GM19324 (cell line): Measurements from ENCODE around the gene TMBIM1.
A peak's percentile ranks its signal among the peaks of the same experiment; 100 is the strongest.
"Not testable (repeated sequence)": the region's sequence is repeated elsewhere in the genome, so short reads cannot be mapped to it uniquely, and the experiment has no call there.

Experiments used
- ATAC-seq: cut with Tn5 transposase; IDR thresholded peaks from one replicate; pipeline ENCODE4 v1.9.1; 2021; ENCODE audit warnings: mild to moderate bottlenecking, moderate library complexity; ENCODE audit not compliant: unreplicated experiment, low FRiP score

Gene TMBIM1

DNA sequence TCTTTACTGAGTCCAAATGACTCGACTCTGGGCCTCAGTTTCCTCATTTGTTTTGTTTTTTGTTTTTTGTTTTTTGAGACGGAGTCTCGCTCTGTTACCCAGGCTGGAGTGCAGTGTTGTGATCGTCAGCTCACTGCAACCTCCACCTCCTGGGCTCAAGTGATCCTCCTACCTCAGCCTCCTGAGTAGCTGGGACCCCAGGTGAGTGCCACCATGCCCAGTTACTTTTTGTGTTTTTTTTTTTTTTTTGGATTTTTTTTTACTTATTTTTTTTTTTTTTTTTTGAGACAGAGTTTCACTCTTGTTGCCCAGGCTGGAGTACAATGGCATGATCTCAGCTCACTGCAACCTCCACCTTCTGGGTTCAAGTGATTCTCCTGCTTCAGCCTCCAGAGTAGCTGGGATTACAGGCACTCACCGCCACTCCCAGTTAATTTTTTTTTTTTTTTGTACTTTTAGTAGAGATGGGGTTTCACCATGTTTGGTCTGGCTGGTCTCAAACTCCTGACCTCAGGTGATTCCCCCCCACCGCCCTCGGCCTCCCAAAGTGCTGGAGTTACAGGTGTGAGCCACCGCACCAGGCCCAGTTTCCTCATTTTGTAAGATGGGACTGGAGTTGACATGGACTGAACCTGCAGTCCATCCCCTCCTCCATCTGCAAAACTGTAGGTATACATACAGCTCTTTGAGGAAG lies 18.9 kb downstream of the TMBIM1 start:
- ATAC-seq = not testable (repeated sequence)

DNA sequence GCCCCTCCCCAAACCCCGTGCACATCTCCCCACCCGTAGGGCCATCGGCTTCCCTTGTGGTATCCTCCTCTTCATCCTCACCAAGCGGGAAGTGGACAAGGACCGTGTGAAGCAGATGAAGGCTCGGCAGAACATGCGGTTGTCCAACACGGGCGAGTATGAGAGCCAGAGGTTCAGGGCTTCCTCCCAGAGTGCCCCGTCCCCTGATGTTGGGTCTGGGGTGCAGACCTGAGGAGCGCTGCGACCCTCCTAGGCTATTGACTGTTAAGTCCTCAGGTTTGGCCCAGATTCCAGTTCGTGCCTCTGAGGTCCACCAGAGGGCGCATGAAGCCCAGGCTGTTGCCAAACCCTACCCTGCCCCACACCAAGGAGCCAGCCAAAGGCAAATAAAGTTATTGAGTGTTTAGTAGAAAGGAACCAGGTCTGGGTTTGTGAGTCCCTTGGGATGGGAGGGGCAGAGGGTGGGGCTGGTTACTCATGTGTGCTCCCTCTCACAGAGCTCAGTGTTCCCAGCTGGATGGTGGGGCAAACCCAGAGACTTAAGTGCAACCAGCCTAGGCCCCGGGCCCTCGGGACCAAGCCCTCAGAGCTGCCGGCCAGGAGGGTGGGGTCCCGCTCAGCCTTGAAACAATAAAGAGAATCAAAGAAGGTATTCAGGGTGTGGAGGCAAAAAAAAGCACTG lies 19.6 kb downstream of the TMBIM1 start:
- ATAC-seq = peak; percentile 17

DNA sequence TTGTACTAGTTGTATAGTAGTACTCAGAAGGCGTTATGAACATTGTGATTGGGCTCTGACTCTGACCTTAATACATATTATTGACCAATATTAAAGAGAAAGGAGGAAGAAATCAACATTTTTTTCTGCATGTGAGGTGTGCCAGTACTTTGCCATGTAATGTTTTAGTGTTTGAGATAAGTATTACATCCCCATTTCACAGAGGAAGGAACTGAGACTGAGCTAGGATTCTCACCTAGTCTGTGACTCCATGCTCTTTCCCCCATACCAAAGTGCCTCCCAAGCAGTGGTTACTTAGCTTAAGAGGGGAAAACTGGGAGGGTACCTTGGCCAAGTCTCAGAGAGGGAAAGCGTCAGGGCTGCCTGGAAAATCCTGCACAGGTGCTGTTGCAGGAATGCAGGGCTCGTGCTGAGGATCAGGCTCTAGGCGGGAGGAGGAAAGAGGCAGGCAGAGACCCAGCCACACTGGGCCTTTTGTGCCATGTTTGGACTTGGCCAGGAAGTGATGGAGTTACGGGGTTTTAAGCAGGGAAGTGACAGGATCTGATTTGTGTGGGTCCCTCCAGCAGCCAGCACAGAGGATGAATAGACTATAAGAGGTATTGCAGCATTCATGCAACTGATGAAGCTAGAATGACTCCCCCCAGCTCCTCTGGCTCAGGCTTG lies 20.3 kb downstream of the TMBIM1 start:
- ATAC-seq = no peak

DNA sequence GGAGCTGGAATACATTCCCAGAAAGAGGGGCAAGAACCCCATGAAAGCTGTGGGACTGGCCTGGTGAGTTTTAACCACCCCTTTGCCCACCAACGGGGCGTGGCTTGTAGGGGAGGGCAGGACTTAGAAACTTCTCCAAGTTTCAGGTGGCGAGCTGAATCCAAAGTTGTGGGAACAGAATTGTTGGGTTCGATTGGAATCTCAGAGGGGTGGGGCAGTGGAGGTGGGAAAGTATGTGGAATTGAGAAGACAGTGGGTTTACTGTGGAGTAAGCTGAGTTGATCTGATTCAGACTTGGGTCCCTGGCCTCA lies 20.9 kb downstream of the TMBIM1 start:
- ATAC-seq = no peak

DNA sequence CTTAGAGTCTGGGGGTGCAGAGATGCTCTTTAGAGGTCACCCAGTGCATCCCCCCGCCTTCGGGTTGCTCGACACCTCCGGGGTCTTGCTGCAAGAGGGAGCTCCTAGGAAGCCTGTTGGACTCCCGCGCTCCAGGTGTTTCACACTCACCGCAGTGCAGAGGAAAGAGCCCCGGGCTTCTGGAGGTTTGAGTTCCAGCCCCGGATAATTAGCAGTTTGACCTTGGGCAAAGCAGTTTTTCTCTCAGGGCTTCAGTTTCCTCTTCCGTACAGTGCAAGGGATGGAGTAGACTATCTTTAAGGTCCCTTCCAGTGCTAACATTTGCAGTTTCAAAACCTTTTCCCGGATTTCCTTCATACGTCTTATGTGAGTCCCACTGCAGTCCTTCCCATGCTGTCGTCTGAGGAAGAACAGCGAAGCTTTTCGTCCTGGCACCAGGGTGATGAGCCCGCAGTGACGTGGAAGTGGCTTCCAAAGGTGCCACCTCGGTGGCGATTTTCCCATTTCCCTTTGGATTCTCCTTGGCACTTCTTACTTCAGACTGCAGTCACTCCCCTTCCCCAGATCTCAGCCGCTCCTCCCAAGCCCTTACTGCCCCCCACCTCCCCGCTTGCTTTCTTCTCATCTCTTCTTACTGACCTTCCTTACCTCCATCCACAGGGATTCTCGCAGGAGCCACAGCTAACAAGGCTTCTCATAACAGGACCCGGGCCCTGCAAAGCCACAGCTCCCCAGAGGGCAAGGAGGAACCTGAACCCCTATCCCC lies 21.4 kb downstream of the TMBIM1 start:
- ATAC-seq = no peak

DNA sequence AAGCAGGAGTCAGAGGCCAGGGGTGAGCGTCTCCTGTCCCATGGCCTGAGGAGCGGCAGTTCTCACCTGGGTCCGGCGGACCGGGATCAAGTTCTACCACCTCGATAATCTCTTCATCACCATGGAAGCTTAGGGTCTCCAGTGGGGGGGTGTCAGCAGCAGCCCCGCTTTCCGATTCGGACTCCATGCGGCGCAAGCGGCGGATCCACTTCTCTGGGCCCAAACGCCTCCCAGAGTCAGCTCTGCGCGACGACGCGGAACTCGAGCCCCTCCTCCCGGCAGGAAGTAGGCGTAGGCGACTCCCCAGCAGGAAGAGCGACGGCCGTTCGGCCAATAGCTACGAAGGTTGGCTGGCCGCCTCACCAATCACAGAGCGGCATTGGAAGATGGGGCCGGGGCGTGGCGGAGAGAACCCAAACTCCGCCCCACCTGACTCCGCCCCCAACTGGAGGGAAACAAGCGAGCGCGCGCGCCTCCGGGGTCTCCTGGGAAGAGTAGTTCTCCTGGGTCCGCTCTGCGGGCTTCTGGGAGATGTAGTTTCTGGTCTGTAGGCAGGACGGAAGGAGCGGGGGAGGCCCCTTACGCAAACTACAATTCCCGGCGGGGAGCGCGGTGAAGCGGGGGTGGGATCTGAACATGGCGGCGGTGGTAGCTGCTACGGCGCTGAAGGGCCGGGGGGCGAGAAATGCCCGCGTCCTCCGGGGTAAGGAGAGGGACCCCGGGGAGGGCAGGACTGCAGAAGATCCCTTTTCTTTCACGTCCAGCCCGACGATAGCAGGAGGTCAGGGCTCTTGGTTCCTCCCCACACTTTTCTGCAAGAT lies 22.2 kb downstream of the TMBIM1 start, which contains the start of the genes AAMP and PNKD:
AAMP (minus strand) TSS at position 238 of the 821 bp plus-strand sequence; CDS start at position 187, 51 bp downstream.
PNKD (plus strand) TSS at position 620 of the 821 bp plus-strand sequence; CDS start at position 637, 17 bp downstream.
- peak; percentile 93 for ATAC-seq

DNA sequence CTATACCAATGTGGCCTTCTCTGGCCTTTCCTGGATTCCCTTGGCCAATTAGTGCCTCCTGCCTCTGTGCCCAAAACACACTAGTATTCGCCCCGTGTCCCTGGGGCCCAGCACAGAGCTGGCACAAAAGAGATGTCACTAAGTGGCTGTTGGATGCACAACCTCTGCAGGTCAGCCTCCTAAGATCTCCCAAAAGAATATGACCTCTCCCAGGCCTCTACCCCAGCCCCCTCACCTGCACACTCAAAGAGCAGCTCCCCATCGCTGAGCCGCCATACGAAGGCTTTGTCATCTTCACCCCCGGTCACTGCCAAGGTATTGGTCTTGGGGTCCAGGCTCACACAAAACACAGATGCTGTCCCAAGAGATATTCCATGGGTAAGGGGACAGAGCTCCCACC lies 25.0 kb downstream of the TMBIM1 start:
- no peak for ATAC-seq

DNA sequence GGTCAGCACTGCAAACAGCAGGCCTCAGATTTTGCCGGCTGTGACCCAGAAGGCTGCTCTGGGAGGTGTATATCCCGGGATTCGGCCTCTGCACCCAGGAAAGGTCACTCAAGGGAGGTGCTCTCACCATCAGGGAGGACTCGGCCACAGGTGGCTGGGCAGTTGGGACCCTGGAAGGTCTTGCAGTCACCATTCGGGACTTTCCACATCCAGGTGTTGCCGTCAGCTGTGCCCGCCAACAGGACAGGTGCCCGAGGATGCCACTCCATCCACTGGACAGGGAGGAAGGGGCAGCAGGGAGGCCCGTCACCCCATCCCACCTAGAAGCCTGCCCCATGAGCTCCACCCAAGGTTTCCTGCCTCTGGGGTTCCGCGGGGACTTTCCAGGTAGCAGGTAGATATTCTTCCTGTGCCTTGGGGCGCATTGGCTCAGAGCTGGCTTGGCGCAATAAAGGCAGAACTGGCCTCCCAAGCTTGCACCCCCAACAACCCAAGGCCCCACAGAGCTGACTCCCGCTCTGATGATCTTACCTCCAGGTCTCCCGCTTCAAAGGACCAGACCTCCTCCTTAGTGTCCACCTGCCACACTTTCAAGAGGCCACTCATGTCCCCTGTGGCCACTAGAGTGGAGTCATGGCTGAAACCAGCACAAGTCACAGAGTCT lies 25.9 kb downstream of the TMBIM1 start:
- no peak for ATAC-seq

DNA sequence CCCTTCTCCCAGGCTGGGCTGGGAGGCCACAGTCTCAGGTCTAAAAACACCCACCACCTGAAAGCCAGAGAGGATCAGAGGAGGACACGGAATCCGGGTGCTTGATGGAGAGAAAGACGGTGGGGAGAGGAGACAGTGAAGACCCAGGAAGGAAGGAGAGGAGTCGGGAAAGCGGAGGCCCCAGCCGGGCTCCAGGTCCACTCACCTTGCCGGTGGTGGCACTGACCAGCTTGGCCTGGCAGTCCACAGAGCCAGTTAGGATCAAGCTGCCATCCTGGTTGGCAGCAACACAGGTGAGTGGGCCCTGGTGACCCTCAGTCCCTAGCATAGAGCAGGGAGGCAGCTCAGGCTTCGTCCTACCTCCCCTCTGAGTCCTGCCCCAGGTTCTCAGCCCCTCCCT lies 26.7 kb downstream of the TMBIM1 start:
- no peak for ATAC-seq

DNA sequence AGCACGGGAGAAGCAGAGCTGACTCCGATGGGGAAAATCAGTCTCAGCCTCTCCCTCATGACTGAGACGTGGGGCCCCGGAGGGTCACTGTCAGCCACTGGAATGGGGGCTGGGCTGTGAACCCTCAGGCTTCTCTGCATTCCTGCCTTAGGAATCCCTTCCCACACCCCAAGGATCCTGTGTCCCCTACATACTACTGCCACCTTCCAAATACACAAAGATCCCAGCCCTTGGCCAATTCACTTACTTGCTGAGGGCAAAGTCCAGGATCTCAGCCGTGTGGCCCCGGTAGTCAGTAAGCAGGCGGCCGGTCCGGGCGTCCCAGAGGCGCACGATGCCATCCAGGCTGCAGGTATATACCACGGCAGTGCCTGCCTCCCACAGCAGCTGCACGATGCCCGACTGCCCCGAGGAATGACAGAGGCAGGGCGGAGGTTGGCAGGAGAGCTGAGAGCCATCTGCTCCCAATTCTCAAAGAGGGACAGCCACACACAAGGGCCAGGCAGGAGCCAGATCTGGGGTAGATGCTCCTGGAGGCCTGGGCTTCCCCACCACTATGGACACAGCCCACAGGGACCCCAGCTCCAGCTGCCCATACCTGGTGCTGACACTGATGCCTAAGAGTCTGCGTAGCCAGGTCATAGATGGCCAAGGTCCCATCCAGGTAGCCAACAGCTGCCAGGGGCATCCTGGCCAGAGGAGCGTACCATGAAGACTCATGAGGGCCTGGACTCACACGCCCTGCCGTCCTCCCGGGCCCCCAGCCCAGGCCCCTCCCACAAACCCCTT lies 27.3 kb downstream of the TMBIM1 start:
- ATAC-seq = no peak

DNA sequence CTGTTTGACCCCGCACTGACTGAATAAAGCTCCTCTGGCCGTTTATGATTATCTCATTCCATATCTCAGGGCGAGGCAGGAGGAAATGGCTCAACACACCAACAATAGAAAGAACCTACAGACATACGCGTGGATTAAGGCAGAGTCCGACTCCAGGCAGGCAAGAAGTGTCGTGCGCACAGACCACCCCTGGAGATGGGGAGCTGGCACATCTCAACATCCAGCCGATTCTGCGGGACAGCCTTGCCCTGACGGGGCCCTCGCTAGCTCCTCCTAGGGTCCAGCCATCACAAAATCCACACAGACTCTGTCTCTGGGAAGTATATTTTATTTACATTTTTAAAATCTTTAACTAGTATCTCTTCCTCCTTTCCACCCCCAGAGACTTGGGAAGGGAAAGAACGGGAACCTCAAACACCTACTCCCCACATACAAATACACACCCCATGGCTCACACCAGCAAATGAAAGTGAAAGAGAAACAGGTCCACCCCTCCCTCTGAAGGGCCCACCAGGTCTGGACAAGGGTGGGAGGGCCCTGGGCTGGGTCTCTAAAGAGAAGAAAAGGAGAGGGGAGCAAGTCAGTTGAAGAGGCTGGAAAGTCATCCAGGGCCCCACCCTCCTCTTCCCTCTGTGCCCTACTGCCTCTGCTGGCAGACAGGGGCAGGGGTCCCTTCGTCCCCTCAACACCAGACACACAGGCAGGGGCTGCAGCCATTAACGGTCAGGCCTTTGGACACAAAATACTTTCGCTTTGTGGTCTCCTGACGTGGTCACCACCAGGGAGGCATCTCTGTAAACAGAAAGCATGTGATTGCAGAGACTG lies 28.3 kb downstream of the TMBIM1 start:
- ATAC-seq = no peak

DNA sequence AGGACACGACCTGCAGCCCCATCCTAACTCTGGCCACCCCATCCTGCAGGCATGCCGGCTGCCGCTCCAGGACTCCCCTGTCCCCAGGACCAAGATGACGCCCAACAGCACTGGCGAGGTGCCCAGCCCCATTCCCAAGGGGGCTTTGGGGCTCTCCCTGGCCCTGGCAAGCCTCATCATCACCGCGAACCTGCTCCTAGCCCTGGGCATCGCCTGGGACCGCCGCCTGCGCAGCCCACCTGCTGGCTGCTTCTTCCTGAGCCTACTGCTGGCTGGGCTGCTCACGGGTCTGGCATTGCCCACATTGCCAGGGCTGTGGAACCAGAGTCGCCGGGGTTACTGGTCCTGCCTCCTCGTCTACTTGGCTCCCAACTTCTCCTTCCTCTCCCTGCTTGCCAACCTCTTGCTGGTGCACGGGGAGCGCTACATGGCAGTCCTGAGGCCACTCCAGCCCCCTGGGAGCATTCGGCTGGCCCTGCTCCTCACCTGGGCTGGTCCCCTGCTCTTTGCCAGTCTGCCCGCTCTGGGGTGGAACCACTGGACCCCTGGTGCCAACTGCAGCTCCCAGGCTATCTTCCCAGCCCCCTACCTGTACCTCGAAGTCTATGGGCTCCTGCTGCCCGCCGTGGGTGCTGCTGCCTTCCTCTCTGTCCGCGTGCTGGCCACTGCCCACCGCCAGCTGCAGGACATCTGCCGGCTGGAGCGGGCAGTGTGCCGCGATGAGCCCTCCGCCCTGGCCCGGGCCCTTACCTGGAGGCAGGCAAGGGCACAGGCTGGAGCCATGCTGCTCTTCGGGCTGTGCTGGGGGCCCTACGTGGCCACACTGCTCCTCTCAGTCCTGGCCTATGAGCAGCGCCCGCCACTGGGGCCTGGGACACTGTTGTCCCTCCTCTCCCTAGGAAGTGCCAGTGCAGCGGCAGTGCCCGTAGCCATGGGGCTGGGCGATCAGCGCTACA lies 29.4 kb downstream of the TMBIM1 start:
- ATAC-seq = no peak

DNA sequence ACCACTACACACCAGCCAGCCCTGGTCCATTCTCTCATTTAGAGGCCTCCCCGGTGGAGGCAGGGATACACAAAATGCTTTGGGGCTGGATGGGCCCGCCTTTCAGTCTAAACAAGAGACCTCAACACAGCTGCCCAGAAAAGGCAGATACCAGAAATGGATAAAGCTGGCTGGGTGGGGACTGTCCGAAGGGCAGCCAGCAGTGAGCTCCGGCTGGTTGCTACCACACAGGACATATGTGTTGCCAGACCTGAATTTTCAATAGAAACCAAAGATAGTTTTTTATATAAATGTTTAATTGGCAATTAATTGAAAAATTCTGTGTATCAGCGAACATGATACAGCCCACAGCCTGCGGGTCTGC lies 30.1 kb downstream of the TMBIM1 start:
- no peak for ATAC-seq

DNA sequence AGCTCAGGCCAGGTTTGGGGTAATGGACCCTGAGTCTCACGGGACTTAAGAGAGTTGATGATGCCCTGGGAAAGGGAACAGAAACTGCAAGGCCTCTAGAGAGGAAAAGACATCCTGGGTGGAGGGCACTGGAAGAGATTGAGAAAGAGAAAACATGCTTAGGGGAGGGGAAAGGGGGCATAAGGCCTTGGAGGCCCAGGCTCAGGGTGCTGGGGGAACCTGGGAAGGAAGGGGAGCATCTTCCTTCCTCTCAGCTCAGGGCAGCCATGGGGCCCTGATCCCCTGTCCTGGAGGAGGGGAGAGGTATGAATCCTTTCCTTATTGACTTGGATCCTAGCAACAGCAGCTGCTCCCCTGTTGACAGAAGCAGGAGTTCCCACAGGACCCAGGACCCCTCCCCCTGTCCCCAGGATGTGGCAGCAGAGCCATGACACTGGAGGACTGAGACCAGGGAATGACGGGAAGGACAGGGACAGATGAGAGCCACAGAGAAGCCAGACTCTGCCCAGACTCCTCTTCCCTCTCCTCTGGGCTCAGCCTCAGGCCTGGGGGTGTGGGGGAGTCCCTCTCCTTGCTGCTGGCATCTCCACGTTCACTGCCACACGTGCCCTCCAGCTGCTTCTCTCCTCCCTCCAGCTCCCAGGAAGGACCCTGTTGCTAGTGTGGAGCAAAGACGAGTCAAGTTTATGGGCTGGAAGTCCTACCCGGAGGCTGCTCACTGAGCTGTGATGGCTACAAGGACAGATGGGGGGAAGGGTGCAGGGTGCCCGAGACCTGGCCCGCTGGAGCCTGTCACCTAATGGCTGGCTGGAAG lies 30.7 kb downstream of the TMBIM1 start:
- ATAC-seq = no peak

DNA sequence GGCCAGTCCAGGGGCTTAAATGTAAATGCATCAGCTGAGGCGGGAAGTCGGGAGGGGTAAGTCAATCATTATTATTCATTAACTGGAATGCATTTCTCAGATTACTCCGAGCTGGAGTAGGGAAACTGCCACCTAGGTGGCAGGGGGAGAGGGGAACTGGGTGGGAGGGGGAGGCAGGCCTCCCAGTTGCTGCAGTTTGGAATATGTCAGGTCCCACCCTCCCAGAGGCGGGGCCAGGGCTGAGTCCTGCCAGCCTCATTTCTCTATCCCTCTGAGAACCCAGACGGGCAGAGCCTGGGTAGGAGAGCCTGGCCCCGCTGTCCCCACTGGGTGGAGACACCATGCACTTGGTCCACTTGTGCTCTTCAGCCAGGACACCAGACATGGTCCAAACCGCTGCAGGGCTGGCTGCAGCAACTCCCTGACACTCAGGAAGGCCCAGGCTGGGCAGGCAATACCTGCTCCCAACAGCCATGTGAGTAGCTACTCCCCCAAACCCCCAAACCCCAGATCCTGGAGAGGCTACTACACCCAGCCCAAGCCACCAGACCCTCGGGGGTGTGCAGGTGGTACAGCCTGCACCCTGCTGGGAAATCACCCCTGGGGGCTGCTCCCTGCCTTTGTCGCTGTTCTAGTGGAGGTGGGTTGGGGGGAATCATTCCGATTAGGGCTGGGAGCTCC lies 31.4 kb downstream of the TMBIM1 start, which contains the start of gene GPBAR1:
GPBAR1 (plus strand) TSS at position 274 of the 681 bp plus-strand sequence. CDS start 1,710 bp downstream, outside the sequence.
- no peak for ATAC-seq
